OCI-LY3 (cell line): ENCODE measurements around the gene CRY1.

Experiments used
- EZH2phosphoT487 ChIP-seq: fragments of 200-600 bp; shearing (Covaris generic); IDR thresholded peaks from 2 replicates; pipeline ENCODE4 v1.6.1; 2018; ENCODE audit warnings: antibody characterized with exemption, mixed run types, low read depth
- TF ChIP-seq, protein P1 (sequence below): fragments of 200-600, 300-600 bp; sonication (generic); IDR thresholded peaks from 2 replicates; pipeline ENCODE4 v1.5.1; 2014; ENCODE audit warnings: antibody characterized with exemption, low read length, low read depth

DNA sequence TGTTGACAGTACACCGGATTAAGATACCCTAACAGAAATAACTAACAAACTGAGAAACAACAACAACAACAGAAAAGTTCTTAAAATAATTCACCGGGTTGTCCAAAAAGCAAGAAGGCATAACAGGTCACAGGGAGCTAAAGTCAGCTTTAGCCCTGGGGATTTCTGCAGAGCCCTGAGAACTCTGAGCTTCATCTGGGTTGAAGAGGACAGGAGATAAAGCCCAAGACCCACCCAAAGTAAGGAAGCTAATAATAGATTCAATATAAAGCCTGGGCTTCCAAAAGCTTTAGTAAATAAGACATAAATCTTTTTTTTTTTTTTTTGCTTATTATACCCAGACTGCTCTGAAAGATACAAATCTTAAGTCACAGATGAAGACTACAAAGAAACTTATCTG, 62.3 kb downstream of the CRY1 start:
- TF ChIP-seq, protein P1, sequence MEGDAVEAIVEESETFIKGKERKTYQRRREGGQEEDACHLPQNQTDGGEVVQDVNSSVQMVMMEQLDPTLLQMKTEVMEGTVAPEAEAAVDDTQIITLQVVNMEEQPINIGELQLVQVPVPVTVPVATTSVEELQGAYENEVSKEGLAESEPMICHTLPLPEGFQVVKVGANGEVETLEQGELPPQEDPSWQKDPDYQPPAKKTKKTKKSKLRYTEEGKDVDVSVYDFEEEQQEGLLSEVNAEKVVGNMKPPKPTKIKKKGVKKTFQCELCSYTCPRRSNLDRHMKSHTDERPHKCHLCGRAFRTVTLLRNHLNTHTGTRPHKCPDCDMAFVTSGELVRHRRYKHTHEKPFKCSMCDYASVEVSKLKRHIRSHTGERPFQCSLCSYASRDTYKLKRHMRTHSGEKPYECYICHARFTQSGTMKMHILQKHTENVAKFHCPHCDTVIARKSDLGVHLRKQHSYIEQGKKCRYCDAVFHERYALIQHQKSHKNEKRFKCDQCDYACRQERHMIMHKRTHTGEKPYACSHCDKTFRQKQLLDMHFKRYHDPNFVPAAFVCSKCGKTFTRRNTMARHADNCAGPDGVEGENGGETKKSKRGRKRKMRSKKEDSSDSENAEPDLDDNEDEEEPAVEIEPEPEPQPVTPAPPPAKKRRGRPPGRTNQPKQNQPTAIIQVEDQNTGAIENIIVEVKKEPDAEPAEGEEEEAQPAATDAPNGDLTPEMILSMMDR, result no peak
- TF ChIP-seq EZH2phosphoT487, result no peak
